Mesodermal cell (in vitro differentiated cells): ENCODE data around the gene TMCO4.
"Not testable (repeated sequence)": the region's sequence is repeated elsewhere in the genome, so short reads cannot be mapped to it uniquely, and the experiment has no call there.

Experiments used
- H3K27ac ChIP-seq: 2 replicates; pipeline ENCODE4 v1.7.0; 2013; ENCODE audit warnings: mild to moderate bottlenecking, low read depth, low read length, moderate library complexity; ENCODE audit not compliant: severe bottlenecking
- H3K36me3 ChIP-seq: 2 replicates; pipeline ENCODE4 v1.7.1; 2013; ENCODE audit warnings: mild to moderate bottlenecking, low read length, moderate library complexity; ENCODE audit not compliant: control insufficient read depth, insufficient read depth
- H3K4me1 ChIP-seq: one replicate; pipeline ENCODE4 v1.7.1; 2013; ENCODE audit warnings: mild to moderate bottlenecking, low read length; ENCODE audit not compliant: insufficient read depth, control insufficient read depth, poor library complexity, severe bottlenecking
- H3K4me3 ChIP-seq: 2 replicates; pipeline ENCODE4 v1.7.0; 2013; ENCODE audit warnings: low read length, control low read depth, mild to moderate bottlenecking; ENCODE audit not compliant: insufficient read depth, poor library complexity, severe bottlenecking; ENCODE audit errors: extremely low read depth
- H3K9me3 ChIP-seq: 2 replicates; pipeline ENCODE4 v1.7.1; 2013; ENCODE audit warnings: mild to moderate bottlenecking, low read length, moderate library complexity; ENCODE audit not compliant: control insufficient read depth
- WGBS, 2 experiments: methylation state at CpG; one replicate each; pipeline ENCODE4 v1.1.5; 2013; ENCODE audit warnings: missing lambda C conversion rate in 2 of 2; ENCODE audit not compliant: insufficient coverage in 2 of 2; 5-methylcytosine and 5-hydroxymethylcytosine counted together

TMCO4 gene

GRCh38 chr1:19637606-19638005 is 162.1 kb downstream of the TMCO4 start:
- H3K4me1 ChIP-seq: peaks cover 8% of the 10 kb centered on the region
- 91 to 92% methylated on average over 4 to 6 of the region's 10 CpGs for WGBS, 2 experiments
- no peaks in the 10 kb centered on the region for H3K9me3 ChIP-seq
- no peak overlapping the region for H3K27ac ChIP-seq
- no peak overlapping the region for H3K4me3 ChIP-seq
- H3K36me3 ChIP-seq: no peaks in the 10 kb centered on the region

- 89% methylated on average over 4 of the region's 10 CpGs; no CpG with 5 or more reads in 1 of the 2 experiments for WGBS, 2 experiments
- not testable (repeated sequence) for H3K36me3 ChIP-seq, H3K4me3 ChIP-seq, H3K27ac ChIP-seq, H3K9me3 ChIP-seq, H3K4me1 ChIP-seq
These were observed 163.0 kb downstream of the TMCO4 start for GRCh38 chr1:19636749-19637148.

GRCh38 chr1:19636065-19636464 is 163.7 kb downstream of the TMCO4 start:
- no peaks in the 10 kb centered on the region for H3K36me3 ChIP-seq
- 92 to 100% methylated on average over 3 of the region's 5 CpGs for WGBS, 2 experiments
- H3K9me3 ChIP-seq: no peaks in the 10 kb centered on the region
- no peak overlapping the region for H3K4me3 ChIP-seq
- no peak overlapping the region for H3K27ac ChIP-seq
- H3K4me1 ChIP-seq: peaks cover 8% of the 10 kb centered on the region

GRCh38 chr1:19635646-19636045 is 164.1 kb downstream of the TMCO4 start:
- Histone ChIP-seq H3K27ac (no peak overlapping the region), H3K9me3 (no peaks in the 10 kb centered on the region), H3K4me1 (peaks cover 5% of the 10 kb centered on the region), H3K4me3 (no peak overlapping the region), H3K36me3 (no peaks in the 10 kb centered on the region)
- WGBS, 2 experiments: 85 to 98% methylated on average over 4 of the region's 4 CpGs

GRCh38 chr1:19635064-19635463 is 164.7 kb downstream of the TMCO4 start:
- H3K27ac ChIP-seq, H3K4me1 ChIP-seq, H3K9me3 ChIP-seq, H3K4me3 ChIP-seq, H3K36me3 ChIP-seq: not testable (repeated sequence)
- WGBS, 2 experiments: 92 to 97% methylated on average over 9 of the region's 9 CpGs

- Histone ChIP-seq H3K9me3 (no peaks in the 10 kb centered on the region), H3K36me3 (no peaks in the 10 kb centered on the region), H3K4me1 (no peaks in the 10 kb centered on the region), H3K4me3 (no peak overlapping the region), H3K27ac (no peak overlapping the region)
- WGBS, 2 experiments: no CpG with 5 or more reads among the region's 2 CpGs
These were observed 166.6 kb downstream of the TMCO4 start for GRCh38 chr1:19633106-19633505.
